ENCODE measurements around the gene IGSF10.
"Not testable (repeated sequence)": the region's sequence is repeated elsewhere in the genome, so short reads cannot be mapped to it uniquely, and the experiment has no call there.

Gene IGSF10

GRCh38 chr3:151460774-151461450 lies at the start of gene IGSF10:
Gene IGSF10, minus strand, starts transcription at chr3:151461061. Its CDS starts 2,352 bp downstream, at chr3:151458709.
- no peak for DNase-seq (ENCODE audit: low read depth)

GRCh38 chr3:151509468-151510135 lies 48.7 kb upstream of the IGSF10 start:
- DNase-seq (ENCODE audit: low read depth), result not testable (repeated sequence)

GRCh38 chr3:151504606-151505005 lies 43.7 kb upstream of the IGSF10 start:
- DNase-seq (ENCODE audit: low read depth), result no peak

GRCh38 chr3:151503074-151503473 lies 42.2 kb upstream of the IGSF10 start:
- DNase-seq (ENCODE audit: low read depth), result no peak

GRCh38 chr3:151501923-151502632 lies 41.2 kb upstream of the IGSF10 start:
- peak; percentile 10 for DNase-seq (ENCODE audit: low read depth)

- peak; percentile 18 for DNase-seq (ENCODE audit: low read depth)
Observed at GRCh38 chr3:151501171-151501922, 40.5 kb upstream of the IGSF10 start.

- DNase-seq (ENCODE audit: low read depth), result no peak
Observed at GRCh38 chr3:151499168-151499567, 38.3 kb upstream of the IGSF10 start.

GRCh38 chr3:151491525-151491924 lies 30.7 kb upstream of the IGSF10 start:
- no peak for DNase-seq (ENCODE audit: low read depth)

- not testable (repeated sequence) for DNase-seq (ENCODE audit: low read depth)
Observed at GRCh38 chr3:151487833-151488232, 27.0 kb upstream of the IGSF10 start.

- no peak for DNase-seq (ENCODE audit: low read depth)
Observed at GRCh38 chr3:151483961-151484520, 23.2 kb upstream of the IGSF10 start.

GRCh38 chr3:151483488-151483887 lies 22.6 kb upstream of the IGSF10 start:
- DNase-seq (ENCODE audit: low read depth), result no peak

- no peak for DNase-seq (ENCODE audit: low read depth)
Observed at GRCh38 chr3:151480492-151480891, 19.6 kb upstream of the IGSF10 start.

GRCh38 chr3:151479452-151479851 lies 18.6 kb upstream of the IGSF10 start:
- peak; percentile 18 for DNase-seq (ENCODE audit: low read depth)

- DNase-seq (ENCODE audit: low read depth), result no peak
Observed at GRCh38 chr3:151478335-151478697, 17.5 kb upstream of the IGSF10 start.

GRCh38 chr3:151477591-151478334 lies 16.9 kb upstream of the IGSF10 start:
- no peak for DNase-seq (ENCODE audit: low read depth)

- DNase-seq (ENCODE audit: low read depth), result no peak
Observed at GRCh38 chr3:151476344-151477018, 15.6 kb upstream of the IGSF10 start.

- DNase-seq (ENCODE audit: low read depth), result peak; percentile 56
Observed at GRCh38 chr3:151468284-151468917, 7.5 kb upstream of the IGSF10 start.

GRCh38 chr3:151467069-151467468 lies 6.2 kb upstream of the IGSF10 start:
- DNase-seq (ENCODE audit: low read depth), result no peak

- no peak for DNase-seq (ENCODE audit: low read depth)
Observed at GRCh38 chr3:151462991-151463390, 2.1 kb upstream of the IGSF10 start.

GRCh38 chr3:151462278-151462780 lies 1.5 kb upstream of the IGSF10 start:
- DNase-seq (ENCODE audit: low read depth), result no peak

All from amniotic epithelial cell (primary cell).